KMS-11 (cell line): ENCODE data around the gene ZNF304.
A peak's percentile ranks its signal among the peaks of the same experiment; 100 is the strongest.

Source experiments
- H2AFZ ChIP-seq: fragments of 200-600 bp; sonication (generic); 2 replicates; pipeline ENCODE4 v1.6.1; 2016; ENCODE audit warnings: antibody characterized with exemption, mixed run types, low read depth
- H3K27ac ChIP-seq: fragments of 200-600 bp; sonication (generic); 2 replicates; pipeline ENCODE4 v1.6.1; 2016; ENCODE audit warnings: mild to moderate bottlenecking, mixed run types
- H3K27me3 ChIP-seq: fragments of 200-600 bp; sonication (generic); 2 replicates; pipeline ENCODE4 v1.6.1; 2017; ENCODE audit warnings: mild to moderate bottlenecking, low read depth, mixed run types, moderate library complexity; ENCODE audit not compliant: insufficient read depth
- H3K36me3 ChIP-seq: fragments of 200-600 bp; sonication (generic); 2 replicates; pipeline ENCODE4 v1.6.1; 2017; ENCODE audit warnings: mild to moderate bottlenecking, mixed run types; ENCODE audit not compliant: insufficient read depth
- H3K4me1 ChIP-seq: fragments of 200-600 bp; sonication (generic); 2 replicates; pipeline ENCODE4 v1.6.1; 2016; ENCODE audit warnings: mild to moderate bottlenecking, low read depth, mixed run types; ENCODE audit not compliant: poor library complexity, severe bottlenecking
- H3K4me2 ChIP-seq: fragments of 200-600 bp; sonication (generic); 2 replicates; pipeline ENCODE4 v1.7.0; 2016; ENCODE audit warnings: mild to moderate bottlenecking, mixed run types
- H3K4me3 ChIP-seq: fragments of 200-600 bp; sonication (generic); IDR thresholded peaks from 2 replicates; pipeline ENCODE4 v1.6.1; 2017; ENCODE audit warnings: low read depth, low read length, mixed read lengths; ENCODE audit not compliant: insufficient read depth
- H3K79me2 ChIP-seq: fragments of 200-600 bp; sonication (generic); 2 replicates; pipeline ENCODE4 v1.6.1; 2016; ENCODE audit warnings: low read depth, mixed run types; ENCODE audit not compliant: insufficient read depth
- H3K9ac ChIP-seq: fragments of 200-600 bp; sonication (generic); 2 replicates; pipeline ENCODE4 v1.6.1; 2016; ENCODE audit warnings: mild to moderate bottlenecking, mixed run types
- H4K20me1 ChIP-seq: fragments of 200-600 bp; sonication (generic); 2 replicates; pipeline ENCODE4 v1.6.1; 2016; ENCODE audit warnings: mild to moderate bottlenecking, mixed run types; ENCODE audit not compliant: insufficient read depth
- CTCF ChIP-seq: fragments of 200-600 bp; sonication (generic); conservative IDR thresholded peaks from 2 replicates; pipeline ENCODE4 v1.6.1; 2017; ENCODE audit warnings: low read depth, mild to moderate bottlenecking, antibody characterized with exemption, low read length, moderate library complexity, mixed read lengths

The ZNF304 gene

GRCh38 chr19:57350877-57351805 lies at the start of gene ZNF304:
ZNF304 (plus strand) TSS chr19:57351271; CDS start chr19:57351665, 394 bp downstream.
- Histone ChIP-seq H3K36me3 (no peaks in the 10 kb centered on the region; the same call in 1 of the 2 replicates), H4K20me1 (no peaks in the 10 kb centered on the region), H3K79me2 (no peaks in the 10 kb centered on the region; the same call in 1 of the 2 replicates), H3K27me3 (no peaks in the 10 kb centered on the region), H3K4me2 (peak within 1 kb of the TSS; percentile 67), H3K9ac (peak within 1 kb of the TSS; percentile 58; the same call in 1 of the 2 replicates), H2AFZ (peak within 1 kb of the TSS; percentile 92), H3K4me3 (no peak within 1 kb of the TSS), H3K4me1 (peaks cover 5% of the 10 kb centered on the region), H3K27ac (peak within 1 kb of the TSS; percentile 59)
- no peak for TF ChIP-seq CTCF

GRCh38 chr19:57302020-57302465 lies 49.0 kb upstream of the ZNF304 start:
- TF ChIP-seq CTCF = no peak
- H3K27ac ChIP-seq = no peak overlapping the region
- no peak overlapping the region for H3K9ac ChIP-seq
- no peaks in the 10 kb centered on the region for H3K4me1 ChIP-seq
- 0 out of 2 replicates have a peak, but pooled peaks cover 4% of the 10 kb centered on the region for H4K20me1 ChIP-seq
- H3K27me3 ChIP-seq = no peaks in the 10 kb centered on the region
- H2AFZ ChIP-seq = no peak overlapping the region
- H3K79me2 ChIP-seq = peaks cover 6% of the 10 kb centered on the region; the same call in 1 of the 2 replicates
- no peak overlapping the region for H3K4me3 ChIP-seq
- peaks cover 8% of the 10 kb centered on the region; the same call in 1 of the 2 replicates for H3K36me3 ChIP-seq
- no peak overlapping the region for H3K4me2 ChIP-seq

DNA sequence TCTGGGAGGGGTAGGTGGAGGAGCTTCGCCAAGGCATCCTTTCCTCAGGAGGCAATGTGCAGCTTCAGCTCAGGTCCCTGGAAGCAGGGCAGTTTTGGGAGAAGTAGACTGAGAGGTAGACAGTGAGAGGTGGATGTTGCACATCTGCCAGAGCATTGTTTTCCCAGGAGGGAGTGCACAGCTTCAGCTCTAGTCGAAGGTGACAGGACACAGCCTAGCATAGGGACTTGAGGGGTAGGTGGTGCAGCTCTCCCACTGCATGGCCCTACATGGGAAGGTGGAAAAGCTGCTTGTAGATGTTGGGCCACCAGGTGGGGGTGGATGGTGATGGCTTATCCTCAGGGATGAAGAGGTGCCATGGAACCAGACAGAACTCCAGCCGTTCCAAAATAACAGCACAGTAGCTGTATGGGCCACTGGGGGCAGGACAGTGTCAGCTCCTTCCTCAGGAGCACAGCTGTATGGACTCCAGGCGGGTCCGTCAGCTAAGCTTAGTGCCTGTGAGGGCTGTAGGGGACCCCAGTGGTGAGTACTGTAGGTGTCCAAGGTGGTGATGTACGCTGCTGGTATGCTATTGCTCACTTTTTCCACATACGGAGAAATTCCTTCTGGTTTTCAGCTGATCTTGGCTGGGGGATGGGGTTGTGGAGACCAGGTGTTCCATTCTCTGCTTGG lies 48.2 kb upstream of the ZNF304 start:
- TF ChIP-seq CTCF = no peak
- H4K20me1 ChIP-seq = 0 out of 2 replicates have a peak, but pooled peaks cover 2% of the 10 kb centered on the region
- H2AFZ ChIP-seq = no peak overlapping the region
- no peak overlapping the region for H3K4me2 ChIP-seq
- H3K4me1 ChIP-seq = no peaks in the 10 kb centered on the region
- H3K4me3 ChIP-seq = no peak overlapping the region
- H3K27ac ChIP-seq = no peak overlapping the region
- no peak overlapping the region for H3K9ac ChIP-seq
- H3K36me3 ChIP-seq = peaks cover 8% of the 10 kb centered on the region; the same call in 1 of the 2 replicates
- peaks cover 4% of the 10 kb centered on the region; the same call in 1 of the 2 replicates for H3K79me2 ChIP-seq
- H3K27me3 ChIP-seq = no peaks in the 10 kb centered on the region

DNA sequence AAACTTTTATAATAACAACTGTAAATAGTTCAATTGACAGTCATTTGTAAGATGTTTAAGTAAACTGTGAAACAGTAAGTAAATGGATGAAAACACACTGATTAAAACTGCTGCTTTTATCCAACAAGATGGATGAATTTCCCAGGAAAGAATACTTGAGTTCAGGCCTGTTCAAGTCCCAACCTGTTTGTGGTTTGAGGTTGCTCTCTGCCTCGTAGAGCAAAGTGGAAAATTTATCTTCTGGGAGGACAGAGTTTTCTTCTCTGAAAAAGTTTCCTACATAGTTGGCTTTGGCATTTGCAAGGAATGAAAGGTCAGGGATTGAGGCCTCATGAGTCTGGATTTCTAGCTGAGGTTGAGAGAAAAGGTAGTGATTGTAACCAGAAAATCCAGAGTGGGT lies 46.0 kb upstream of the ZNF304 start:
- no peaks in the 10 kb centered on the region for H4K20me1 ChIP-seq
- H3K27ac ChIP-seq = no peak overlapping the region
- no peaks in the 10 kb centered on the region for H3K79me2 ChIP-seq
- no peak for TF ChIP-seq CTCF
- H3K27me3 ChIP-seq = no peaks in the 10 kb centered on the region
- no peak overlapping the region for H3K4me2 ChIP-seq
- no peak overlapping the region for H3K9ac ChIP-seq
- H3K4me1 ChIP-seq = no peaks in the 10 kb centered on the region
- no peaks in the 10 kb centered on the region; the same call in 1 of the 2 replicates for H3K36me3 ChIP-seq
- H2AFZ ChIP-seq = no peak overlapping the region
- H3K4me3 ChIP-seq = no peak overlapping the region
